HFFc6 (cell line): ENCODE measurements around the gene THSD4. TPM values are rescaled to one million over a fixed set of nuclear protein-coding genes. Genes with fewer than 3 reads are reported as not detected.

Experiments used
- DNase-seq: peaks from one replicate; pipeline ENCODE4 v3.0.0-alpha.2; 2018
- H3K27ac Mint-ChIP-seq: 2 replicates; pipeline ENCODE4 v1.8.0; 2020; ENCODE audit warnings: mild to moderate bottlenecking, mixed read lengths
- H3K27me3 Mint-ChIP-seq: 2 replicates; pipeline ENCODE4 v1.8.0; 2021; ENCODE audit warnings: mild to moderate bottlenecking, moderate library complexity, mixed read lengths; ENCODE audit not compliant: insufficient read depth
- H3K36me3 Mint-ChIP-seq: 2 replicates; pipeline ENCODE4 v1.8.0; 2021; ENCODE audit warnings: low read depth, mixed read lengths
- H3K4me1 Mint-ChIP-seq: 2 replicates; pipeline ENCODE4 v1.8.0; 2020; ENCODE audit warnings: low read depth, mixed read lengths
- H3K4me3 Mint-ChIP-seq: 2 replicates; pipeline ENCODE4 v1.8.0; 2020; ENCODE audit warnings: mild to moderate bottlenecking, moderate library complexity, mixed read lengths
- H3K9me3 Mint-ChIP-seq: 2 replicates; pipeline ENCODE4 v1.8.0; 2020; ENCODE audit warnings: mild to moderate bottlenecking, mixed read lengths
- CTCF ChIP-seq: fragments of 200-600 bp; sonication (generic); IDR thresholded peaks from 2 replicates; pipeline ENCODE4 v1.5.0; 2021; ENCODE audit warnings: antibody characterized with exemption, mild to moderate bottlenecking
- total RNA-seq, 6 experiments: library from RNA; stranded (reverse); fragmentation: NEBNext Ultra II Directional; extraction: Animal tissue kit (Norgen Biotek cat#: 25700); gene quantifications; 2 replicates in 1 of 6; 3 replicates in 5 of 6; pipeline ENCODE4 v1.2.3, GENCODE V29; 2021

THSD4 gene
- total RNA-seq, 6 experiments from 2014 or later, result 32.7 to 39.1 (median 36.4) TPM

GRCh38 chr15:71775856-71776255 is 660.6 kb downstream of the THSD4 start:
- Mint-ChIP-seq H3K27ac (peak overlapping the region; percentile 21), H3K36me3 (peaks cover 7% of the 10 kb centered on the region; the same call in 1 of the 2 replicates), H3K9me3 (no peaks in the 10 kb centered on the region), H3K4me3 (no peak overlapping the region), H3K27me3 (no peaks in the 10 kb centered on the region; the same call in 1 of the 2 replicates), H3K4me1 (peaks cover 33% of the 10 kb centered on the region)
- TF ChIP-seq CTCF, result no peak
- peak; percentile 8 for DNase-seq

- DNase-seq, result no peak
- Mint-ChIP-seq H3K9me3 (no peaks in the 10 kb centered on the region), H3K27me3 (no peaks in the 10 kb centered on the region; the same call in 1 of the 2 replicates), H3K27ac (peak overlapping the region; percentile 21; the same call in 1 of the 2 replicates), H3K4me3 (no peak overlapping the region), H3K4me1 (peaks cover 37% of the 10 kb centered on the region), H3K36me3 (peaks cover 4% of the 10 kb centered on the region; the same call in 1 of the 2 replicates)
- no peak for TF ChIP-seq CTCF
Observed at GRCh38 chr15:71776304-71776703, 661.0 kb downstream of the THSD4 start.

- DNase-seq, result no peak
- no peak overlapping the region for H3K4me3 Mint-ChIP-seq
- H3K36me3 Mint-ChIP-seq, result no peaks in the 10 kb centered on the region
Observed at GRCh38 chr15:71777216-71777943, 662.1 kb downstream of the THSD4 start.

GRCh38 chr15:71779073-71779797 is 664.0 kb downstream of the THSD4 start:
- DNase-seq, result no peak
- Mint-ChIP-seq H3K27me3 (no peaks in the 10 kb centered on the region; the same call in 1 of the 2 replicates), H3K27ac (no peak overlapping the region), H3K4me1 (peaks cover 42% of the 10 kb centered on the region), H3K9me3 (no peaks in the 10 kb centered on the region), H3K36me3 (no peaks in the 10 kb centered on the region), H3K4me3 (no peak overlapping the region)
- TF ChIP-seq CTCF, result no peak

More at GRCh38 chr15:71777216-71777943, 662.1 kb downstream of the THSD4 start:
- peaks cover 42% of the 10 kb centered on the region for H3K4me1 Mint-ChIP-seq
- no peaks in the 10 kb centered on the region for H3K9me3 Mint-ChIP-seq
- no peak for TF ChIP-seq CTCF
- no peak overlapping the region for H3K27ac Mint-ChIP-seq
- H3K27me3 Mint-ChIP-seq, result no peaks in the 10 kb centered on the region; the same call in 1 of the 2 replicates

GRCh38 chr15:71780115-71780976 is 665.1 kb downstream of the THSD4 start:
- Mint-ChIP-seq H3K9me3 (no peaks in the 10 kb centered on the region), H3K27me3 (peaks cover 5% of the 10 kb centered on the region), H3K4me1 (peaks cover 42% of the 10 kb centered on the region), H3K36me3 (no peaks in the 10 kb centered on the region), H3K27ac (peak overlapping the region; percentile 63), H3K4me3 (peak overlapping the region; percentile 60)
- peak; percentile 32 for DNase-seq
- TF ChIP-seq CTCF, result peak; percentile 93
